Heart left ventricle (tissue), 16 donors: ENCODE data around the gene HMCN2. TPM values are rescaled to one million over a fixed set of nuclear protein-coding genes. Genes with fewer than 3 reads are reported as not detected.

Source experiments
- ATAC-seq, 4 donors: fragments of 200-7000 bp; cut with Tn5 transposase; one replicate each; pipeline ENCODE4 v1.9.1; 2020 to 2022; ENCODE audit warnings: moderate library complexity in 4 of 4, mild to moderate bottlenecking in 3 of 4, moderate number of reproducible peaks in 1 of 4
- DNase-seq, 5 donors: peaks; one replicate each; pipeline ENCODE4 v3.0.0-alpha.2; 2020
- H3K27ac ChIP-seq, 12 donors: fragments of 200-600 bp; sonication (generic) in 4 of 12; one replicate each; pipeline versions ENCODE4 v1.5.0 to v1.8.0; 2016 to 2022; ENCODE audit warnings: mild to moderate bottlenecking in 2 of 12
- H3K27me3 ChIP-seq, 9 donors: fragments of 200-600 bp; sonication (generic) in 2 of 9; one replicate each; pipeline versions ENCODE4 v1.5.1 to v1.8.0; 2016 to 2022; ENCODE audit warnings: mild to moderate bottlenecking in 3 of 9
- H3K36me3 ChIP-seq, 9 donors: fragments of 200-600 bp; sonication (generic) in 2 of 9; one replicate each; pipeline versions ENCODE4 v1.5.0 to v1.8.0; 2018 to 2022; ENCODE audit warnings: mild to moderate bottlenecking in 2 of 9
- H3K4me1 ChIP-seq, 12 donors: fragments of 200-600 bp; sonication (generic) in 4 of 12; one replicate each; pipeline versions ENCODE4 v1.5.0 to v1.8.0; 2016 to 2022; ENCODE audit warnings: mild to moderate bottlenecking in 3 of 12
- H3K4me3 ChIP-seq, 12 donors: fragments of 200-600 bp; sonication (generic) in 4 of 12; one replicate each; pipeline versions ENCODE4 v1.5.0 to v1.8.0; 2017 to 2022; ENCODE audit warnings: mild to moderate bottlenecking in 9 of 12, moderate library complexity in 4 of 12
- H3K9me3 ChIP-seq, 12 donors: fragments of 200-600 bp; sonication (generic) in 4 of 12; one replicate each; pipeline versions ENCODE4 v1.5.0 to v1.8.0; 2016 to 2022; ENCODE audit warnings: mild to moderate bottlenecking in 1 of 12
- POLR2A ChIP-seq, 2 donors: fragments of 450-650 bp; IDR thresholded peaks; one replicate each; pipeline ENCODE4 v1.6.1; 2017; ENCODE audit warnings: antibody characterized with exemption in 2 of 2, mild to moderate bottlenecking in 2 of 2, moderate library complexity in 2 of 2
- WGBS, 4 donors: extraction: QIAGEN DNeasy Blood & Tissue Kit in 2 of 4; methylation state at CpG; one replicate each; pipeline versions ENCODE4 v1.1.5 to v1.1.7; 2013 to 2018; 5-methylcytosine and 5-hydroxymethylcytosine counted together
- intact Hi-C, 10 donors: fragments of 100-400 bp; cut with DNase I; formaldehyde crosslinking; loops; one replicate each; pipeline versions ENCODE4 v1.11.1 to v1.14.2; 2022
- polyA plus RNA-seq, 2 donors: library from polyadenylated mRNA; stranded (reverse); fragments of 200-250 nt; gene quantifications; one replicate each; pipeline ENCODE4 v1.2.3, GENCODE V29; 2013
- total RNA-seq, 9 donors: library from RNA; depleted of rRNA in 2 of 9; stranded (reverse); fragments of >200 nt in 2 of 9; fragmentation: NEBNext Ultra II Directional in 3 of 9; extraction: Animal tissue kit (Norgen Biotek cat#: 25700) in 3 of 9; gene quantifications; one replicate each; pipeline versions ENCODE4 v1.1.0 to v1.2.4, GENCODE V29; 2016 to 2023
- TF ChIP-seq, protein P1 (sequence below), 12 donors: fragments of 200-600 bp; sonication (generic) in 4 of 12; IDR thresholded peaks; one replicate each; pipeline versions ENCODE4 v1.5.0 to v1.8.0; 2018 to 2022; ENCODE audit warnings: antibody characterized with exemption in 12 of 12, mild to moderate bottlenecking in 5 of 12
- donor health status: ischemic (EF 13 %, LVEDD 7.1; RV severe dilation, severe dysfunction).
- donor health status: healthy with polysubstance abuse.
- donor health status: DM: no; HTN: yes; CAD: no.
- donor health status: DM: no; HTN: no; CAD: no.
- donor health status: ischemic (EF 25% LVEDD 6.9; RV normal size, moderate dysfunction).
- donor health status: ischemic (EF 25% LVEDD 5.7; RV mildly dilated, moderate dysfunction).
- donor health status: healthy.
- donor health status: DM: yes; HTN: yes; CAD: no.
- donor health status: ischemic (EF 35%, LVEDD 5.7; RV mildly dilated, moderate dysfunction).
- donor health status: nonischemic (EF 11% LVEDD 7.7; RV severe dilation, severe dysfunction).
- donor health status: DM: yes; HTN: yes; CAD: no.
- donor health status: PGD.
- donor health status: ischemic (EF 29% LVEDD 5.4; RV normal size, mild dysfunction).
- donor health status: nonischemic (EF 23%, LVEDD 6.1; RV moderate dilation, normal function).

HMCN2 gene
- total and polyA plus RNA-seq, 11 donors, result 2.3 to 10.4 (median 4.3) TPM

DNA sequence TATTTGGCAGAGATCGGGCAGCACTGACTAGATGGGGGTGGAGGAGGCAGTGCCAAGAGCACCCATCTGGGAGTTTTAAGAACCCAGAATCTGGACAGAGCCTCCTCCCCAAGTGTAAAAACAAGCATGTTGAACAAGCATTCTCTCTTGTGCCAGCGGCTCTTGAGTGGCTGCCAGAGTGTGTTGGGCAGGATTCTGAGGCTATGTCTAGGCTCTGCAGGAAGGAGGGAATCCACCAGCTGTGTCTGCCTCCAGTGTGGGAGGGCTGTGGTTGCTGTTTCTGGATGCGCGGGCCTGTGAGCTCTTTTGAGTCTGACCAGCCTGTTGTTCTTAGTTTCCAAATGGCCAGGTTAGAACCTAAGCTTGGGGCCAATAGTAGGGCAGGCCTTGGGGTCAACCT, 39.8 kb downstream of the HMCN2 start:
- peak in 2 of 4 donors; percentile 40 to 42 for ATAC-seq
- intact Hi-C loops, result no loop called here
- H3K9me3 ChIP-seq, result no peaks in the 10 kb centered on the region
- DNase-seq, result peak in 3 of 5 donors; percentile 63 to 75 (median 71)
- TF ChIP-seq, protein P1, sequence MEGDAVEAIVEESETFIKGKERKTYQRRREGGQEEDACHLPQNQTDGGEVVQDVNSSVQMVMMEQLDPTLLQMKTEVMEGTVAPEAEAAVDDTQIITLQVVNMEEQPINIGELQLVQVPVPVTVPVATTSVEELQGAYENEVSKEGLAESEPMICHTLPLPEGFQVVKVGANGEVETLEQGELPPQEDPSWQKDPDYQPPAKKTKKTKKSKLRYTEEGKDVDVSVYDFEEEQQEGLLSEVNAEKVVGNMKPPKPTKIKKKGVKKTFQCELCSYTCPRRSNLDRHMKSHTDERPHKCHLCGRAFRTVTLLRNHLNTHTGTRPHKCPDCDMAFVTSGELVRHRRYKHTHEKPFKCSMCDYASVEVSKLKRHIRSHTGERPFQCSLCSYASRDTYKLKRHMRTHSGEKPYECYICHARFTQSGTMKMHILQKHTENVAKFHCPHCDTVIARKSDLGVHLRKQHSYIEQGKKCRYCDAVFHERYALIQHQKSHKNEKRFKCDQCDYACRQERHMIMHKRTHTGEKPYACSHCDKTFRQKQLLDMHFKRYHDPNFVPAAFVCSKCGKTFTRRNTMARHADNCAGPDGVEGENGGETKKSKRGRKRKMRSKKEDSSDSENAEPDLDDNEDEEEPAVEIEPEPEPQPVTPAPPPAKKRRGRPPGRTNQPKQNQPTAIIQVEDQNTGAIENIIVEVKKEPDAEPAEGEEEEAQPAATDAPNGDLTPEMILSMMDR (IDR thresholded peaks at IDR 0.05), result no peak
- no peak for TF ChIP-seq POLR2A (IDR thresholded peaks at IDR 0.05)
- 69 to 84% (median 80%) methylated on average over 4 of the region's 4 CpGs for WGBS, 4 donors
- H3K36me3 ChIP-seq, result peaks cover 0 to 16% (median 0%) of the 10 kb centered on the region in 9 donors
- no peaks in the 10 kb centered on the region for H3K27me3 ChIP-seq
- peaks cover 0 to 51% (median 0%) of the 10 kb centered on the region in 12 donors for H3K4me1 ChIP-seq
- H3K4me3 ChIP-seq, result no peak overlapping the region
- H3K27ac ChIP-seq, result peak overlapping the region in 3 of 12 donors; percentile 47 to 81 (median 56)

DNA sequence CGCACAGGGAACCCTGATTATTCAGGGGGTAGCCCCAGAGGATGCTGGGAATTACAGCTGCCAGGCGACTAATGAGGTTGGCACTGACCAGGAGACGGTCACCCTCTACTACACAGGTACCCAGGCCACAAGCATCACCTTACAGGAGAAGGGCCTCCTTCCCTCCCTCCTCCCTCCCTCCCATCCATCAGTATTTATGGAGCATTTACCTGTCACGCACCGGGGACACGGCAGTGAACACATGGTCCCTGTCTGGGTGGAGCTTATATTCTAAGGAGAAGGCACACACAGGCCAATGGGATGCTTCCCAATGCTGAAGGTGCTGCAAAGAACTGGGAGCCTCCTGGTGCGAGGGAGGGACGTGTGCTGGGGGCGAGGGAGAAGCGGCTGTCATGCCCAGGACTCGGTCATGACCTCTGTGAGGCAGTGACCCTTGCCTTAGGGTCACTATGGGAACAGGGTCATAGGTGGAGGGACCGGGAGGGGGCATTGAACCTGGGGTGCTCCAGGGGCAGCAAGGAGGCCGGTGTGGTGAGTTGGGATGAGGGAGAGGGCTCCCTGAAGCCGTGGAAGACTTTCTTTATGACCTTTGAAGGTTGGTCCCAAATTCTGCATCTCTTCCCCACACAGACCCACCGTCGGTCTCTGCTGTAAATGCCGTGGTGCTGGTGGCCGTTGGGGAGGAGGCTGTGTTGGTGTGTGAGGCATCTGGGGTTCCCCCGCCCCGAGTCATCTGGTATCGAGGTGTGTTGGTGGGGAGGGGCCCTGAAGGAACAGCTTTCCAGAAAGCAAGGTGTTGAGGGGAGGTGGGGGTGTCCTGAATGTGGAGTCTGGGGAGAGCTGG, 41.5 kb downstream of the HMCN2 start:
- intact Hi-C loops, result no loop called here
- no peak overlapping the region for H3K4me3 ChIP-seq
- H3K4me1 ChIP-seq, result peaks cover 0 to 40% (median 0%) of the 10 kb centered on the region in 12 donors
- no peak overlapping the region for H3K27ac ChIP-seq
- DNase-seq (peak in 1 of 5 donors; percentile 30), ATAC-seq (no peak)
- H3K27me3 ChIP-seq, result no peaks in the 10 kb centered on the region
- no peak for TF ChIP-seq POLR2A (IDR thresholded peaks at IDR 0.05)
- TF ChIP-seq, protein P1 (IDR thresholded peaks at IDR 0.05), result no peak
- no peaks in the 10 kb centered on the region for H3K9me3 ChIP-seq
- H3K36me3 ChIP-seq, result peaks cover 0 to 16% (median 0%) of the 10 kb centered on the region in 9 donors
- 86 to 91% (median 90%) methylated on average over 21 of the region's 21 CpGs for WGBS, 4 donors

GRCh38 chr9:130307667-130307943, 42.0 kb downstream of the HMCN2 start:
- ATAC-seq, result no peak
- Histone ChIP-seq H3K9me3 (no peaks in the 10 kb centered on the region), H3K27ac (no peak overlapping the region), H3K36me3 (peaks cover 0 to 16% (median 0%) of the 10 kb centered on the region in 9 donors), H3K4me3 (no peak overlapping the region), H3K4me1 (peaks cover 0 to 35% (median 0%) of the 10 kb centered on the region in 12 donors), H3K27me3 (no peaks in the 10 kb centered on the region)
- TF ChIP-seq, protein P1 (IDR thresholded peaks at IDR 0.05), result no peak
- TF ChIP-seq POLR2A (IDR thresholded peaks at IDR 0.05), result no peak
- WGBS, 4 donors, result 89 to 95% (median 93%) methylated on average over 5 of the region's 5 CpGs
- peak in 1 of 5 donors; percentile 11 for DNase-seq
- intact Hi-C loops, result no loop called here

DNA sequence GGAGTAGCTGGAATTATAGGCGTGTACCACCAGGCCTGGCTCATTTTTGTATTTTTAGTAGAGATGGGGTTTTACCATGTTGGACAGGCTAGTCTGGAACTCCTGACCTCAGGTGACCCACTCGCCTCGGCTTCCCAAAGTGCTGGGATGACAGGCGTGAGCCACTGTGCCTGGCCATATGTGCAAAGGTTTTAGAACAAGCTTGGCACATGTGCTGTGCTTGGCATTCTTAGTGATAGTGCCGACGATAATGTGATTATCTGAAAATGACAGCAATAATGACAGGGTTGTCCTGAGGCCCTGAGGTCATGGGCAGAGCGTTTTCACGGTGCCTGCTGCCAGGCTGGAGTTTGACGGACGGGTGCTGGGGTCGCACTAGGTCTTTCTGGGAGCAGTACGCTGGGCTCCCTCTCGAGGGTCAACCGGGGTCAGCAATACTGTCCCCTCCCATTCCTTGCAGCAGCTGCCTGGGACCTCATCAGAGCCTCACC, 42.6 kb downstream of the HMCN2 start:
- peaks cover 0 to 30% (median 0%) of the 10 kb centered on the region in 12 donors for H3K4me1 ChIP-seq
- 48 to 61% (median 53%) methylated on average over 13 to 14 of the region's 14 CpGs for WGBS, 4 donors
- peak in 1 of 5 donors; percentile 11 for DNase-seq
- TF ChIP-seq, protein P1 (IDR thresholded peaks at IDR 0.05), result no peak
- no peak for TF ChIP-seq POLR2A (IDR thresholded peaks at IDR 0.05)
- intact Hi-C loops, result no loop called here
- peaks cover 0 to 16% (median 0%) of the 10 kb centered on the region in 9 donors for H3K36me3 ChIP-seq
- no peak for ATAC-seq
- no peak overlapping the region for H3K27ac ChIP-seq
- no peaks in the 10 kb centered on the region for H3K27me3 ChIP-seq
- H3K4me3 ChIP-seq, result no peak overlapping the region
- no peaks in the 10 kb centered on the region for H3K9me3 ChIP-seq
